CD4-positive, CD25-positive, alpha-beta regulatory T cell (primary cell): ENCODE data around the gene NCKAP5. TPM values are rescaled to one million over a fixed set of nuclear protein-coding genes. Genes with fewer than 3 reads are reported as not detected.

Experiments
- ATAC-seq, 2 donors: fragments of 150-1000 bp; cut with Tn5 transposase; one replicate each; pipeline ENCODE4 v1.10.0; 2021; ENCODE audit warnings: low read depth in 2 of 2, moderate number of reproducible peaks in 2 of 2, moderate library complexity in 1 of 2
- DNase-seq, 3 donors: peaks; one replicate each; pipeline versions ENCODE4 v3.0.0 to v3.0.0-alpha.2; 2012 to 2022; ENCODE audit warnings: mixed read lengths in 1 of 3
- H3K27ac ChIP-seq: one replicate; pipeline ENCODE4 v1.7.0; 2013; ENCODE audit warnings: mild to moderate bottlenecking, low read length; ENCODE audit not compliant: insufficient read depth, poor library complexity, severe bottlenecking
- H3K27me3 ChIP-seq: one replicate; pipeline ENCODE4 v1.7.0; 2013; ENCODE audit warnings: low read length; ENCODE audit not compliant: control insufficient read depth, insufficient read depth
- H3K36me3 ChIP-seq: one replicate; pipeline ENCODE4 v1.7.0; 2013; ENCODE audit warnings: mild to moderate bottlenecking, low read length, moderate library complexity; ENCODE audit not compliant: control insufficient read depth, insufficient read depth
- H3K4me1 ChIP-seq: 2 replicates; pipeline ENCODE4 v1.7.0; 2013; ENCODE audit warnings: mild to moderate bottlenecking, low read length; ENCODE audit not compliant: insufficient read depth, control insufficient read depth, poor library complexity, severe bottlenecking
- H3K4me3 ChIP-seq: one replicate; pipeline ENCODE4 v1.7.0; 2013; ENCODE audit warnings: low read depth, mild to moderate bottlenecking, low read length, moderate library complexity
- H3K9me3 ChIP-seq, 2 experiments: 1 replicate in 1 of 2; 2 replicates in 1 of 2; pipeline ENCODE4 v1.7.0; 2013; ENCODE audit warnings: low read length in 2 of 2, mild to moderate bottlenecking in 1 of 2, moderate library complexity in 1 of 2; ENCODE audit not compliant: control insufficient read depth in 2 of 2
- H3K27ac Mint-ChIP-seq, 3 donors: one replicate each; pipeline ENCODE4 v1.8.0; 2020 to 2022; ENCODE audit warnings: mild to moderate bottlenecking in 3 of 3, mixed read lengths in 3 of 3, moderate library complexity in 2 of 3
- H3K27me3 Mint-ChIP-seq: one replicate; pipeline ENCODE4 v1.8.0; 2022; ENCODE audit warnings: mild to moderate bottlenecking, mixed read lengths
- H3K36me3 Mint-ChIP-seq: one replicate; pipeline ENCODE4 v1.8.0; 2020; ENCODE audit warnings: mixed read lengths
- H3K4me1 Mint-ChIP-seq, 4 donors: one replicate each; pipeline ENCODE4 v1.8.0; 2020 to 2022; ENCODE audit warnings: mixed read lengths in 4 of 4, mild to moderate bottlenecking in 1 of 4
- H3K4me3 Mint-ChIP-seq, 4 donors: one replicate each; pipeline ENCODE4 v1.8.0; 2020 to 2022; ENCODE audit warnings: mild to moderate bottlenecking in 4 of 4, mixed read lengths in 4 of 4, moderate library complexity in 3 of 4
- H3K9me3 Mint-ChIP-seq, 7 donors: one replicate each; pipeline ENCODE4 v1.8.0; 2020 to 2022; ENCODE audit warnings: mixed read lengths in 7 of 7, mild to moderate bottlenecking in 3 of 7, moderate library complexity in 2 of 7
- polyA plus RNA-seq, 4 donors: library from polyadenylated mRNA; unstranded; fragments of 300-500 nt; fragmentation: Illumina TruSeq; gene quantifications; one replicate each; pipeline ENCODE4 v1.2.3, GENCODE V29; 2021
- total RNA-seq: library from RNA; stranded (reverse); gene quantifications from one replicate; pipeline ENCODE4 v1.2.3, GENCODE V29; 2022

Gene NCKAP5
- total and polyA plus RNA-seq, 5 donors from 2014 or later, result not detected

- Histone ChIP-seq H3K36me3 (no peaks in the 10 kb centered on the region), H3K27me3 (no peaks in the 10 kb centered on the region), H3K27ac (no peak overlapping the region), H3K4me1 (no peaks in the 10 kb centered on the region), H3K9me3 (no peaks in the 10 kb centered on the region), H3K4me3 (no peak overlapping the region)
- no peak for DNase-seq
- Mint-ChIP-seq H3K9me3 (peaks cover 0 to 31% (median 6%) of the 10 kb centered on the region in 7 donors), H3K4me1 (no peaks in the 10 kb centered on the region), H3K4me3 (no peak overlapping the region), H3K36me3 (no peaks in the 10 kb centered on the region), H3K27me3 (no peaks in the 10 kb centered on the region), H3K27ac (no peak overlapping the region)
- no peak for ATAC-seq
These were observed 363.8 kb downstream of the NCKAP5 start for GRCh38 chr2:133204421-133204820.

- Mint-ChIP-seq H3K27ac (no peak overlapping the region), H3K27me3 (no peaks in the 10 kb centered on the region), H3K4me3 (no peak overlapping the region), H3K4me1 (no peaks in the 10 kb centered on the region), H3K36me3 (no peaks in the 10 kb centered on the region), H3K9me3 (peaks cover 1 to 29% (median 6%) of the 10 kb centered on the region in 7 donors)
- H3K9me3 ChIP-seq, result peaks cover 0 to 4% of the 10 kb centered on the region in 2 experiments
- no peak overlapping the region for H3K4me3 ChIP-seq
- H3K27me3 ChIP-seq, result no peaks in the 10 kb centered on the region
- no peaks in the 10 kb centered on the region for H3K4me1 ChIP-seq
- H3K36me3 ChIP-seq, result no peaks in the 10 kb centered on the region
- no peak overlapping the region for H3K27ac ChIP-seq
- no peak for DNase-seq
- ATAC-seq, result no peak
These were observed 367.4 kb downstream of the NCKAP5 start for GRCh38 chr2:133200684-133201421.

- Mint-ChIP-seq H3K36me3 (no peaks in the 10 kb centered on the region), H3K9me3 (peaks cover 1 to 33% (median 6%) of the 10 kb centered on the region in 7 donors), H3K27ac (no peak overlapping the region), H3K27me3 (no peaks in the 10 kb centered on the region), H3K4me3 (no peak overlapping the region), H3K4me1 (no peaks in the 10 kb centered on the region)
- ATAC-seq (no peak), DNase-seq (no peak)
- no peaks in the 10 kb centered on the region for H3K36me3 ChIP-seq
- no peak overlapping the region for H3K27ac ChIP-seq
- no peaks in the 10 kb centered on the region for H3K4me1 ChIP-seq
- H3K27me3 ChIP-seq, result no peaks in the 10 kb centered on the region
- H3K9me3 ChIP-seq, result peaks cover 0 to 6% of the 10 kb centered on the region in 2 experiments
- no peak overlapping the region for H3K4me3 ChIP-seq
These were observed 369.6 kb downstream of the NCKAP5 start for GRCh38 chr2:133198678-133199077.

- no peak for DNase-seq
- H3K27ac Mint-ChIP-seq, result no peak overlapping the region
- Histone ChIP-seq H3K4me3 (no peak overlapping the region), H3K36me3 (no peaks in the 10 kb centered on the region), H3K27me3 (no peaks in the 10 kb centered on the region), H3K4me1 (no peaks in the 10 kb centered on the region), H3K9me3 (peaks cover 0 to 6% of the 10 kb centered on the region in 2 experiments), H3K27ac (no peak overlapping the region)
- H3K4me3 Mint-ChIP-seq, result no peak overlapping the region
- no peak for ATAC-seq
- no peaks in the 10 kb centered on the region for H3K4me1 Mint-ChIP-seq
- no peaks in the 10 kb centered on the region for H3K27me3 Mint-ChIP-seq
- no peaks in the 10 kb centered on the region for H3K36me3 Mint-ChIP-seq
- peaks cover 0 to 33% (median 6%) of the 10 kb centered on the region in 7 donors for H3K9me3 Mint-ChIP-seq
These were observed 371.1 kb downstream of the NCKAP5 start for GRCh38 chr2:133197156-133197555.

GRCh38 chr2:133194777-133195335 lies 373.4 kb downstream of the NCKAP5 start:
- peaks cover 0 to 6% of the 10 kb centered on the region in 2 experiments for H3K9me3 ChIP-seq
- no peak overlapping the region for H3K4me3 ChIP-seq
- H3K4me1 ChIP-seq, result no peaks in the 10 kb centered on the region
- Mint-ChIP-seq H3K4me1 (no peaks in the 10 kb centered on the region), H3K27ac (no peak overlapping the region), H3K27me3 (no peaks in the 10 kb centered on the region), H3K4me3 (no peak overlapping the region), H3K9me3 (peaks cover 0 to 19% (median 7%) of the 10 kb centered on the region in 7 donors), H3K36me3 (no peaks in the 10 kb centered on the region)
- DNase-seq (no peak), ATAC-seq (no peak)
- H3K27ac ChIP-seq, result no peak overlapping the region
- no peaks in the 10 kb centered on the region for H3K36me3 ChIP-seq
- H3K27me3 ChIP-seq, result no peaks in the 10 kb centered on the region

- Histone ChIP-seq H3K4me3 (no peak overlapping the region), H3K4me1 (no peaks in the 10 kb centered on the region), H3K27ac (no peak overlapping the region), H3K36me3 (no peaks in the 10 kb centered on the region), H3K27me3 (no peaks in the 10 kb centered on the region), H3K9me3 (peaks cover 0 to 6% of the 10 kb centered on the region in 2 experiments)
- Mint-ChIP-seq H3K4me1 (no peaks in the 10 kb centered on the region), H3K27me3 (no peaks in the 10 kb centered on the region), H3K4me3 (no peak overlapping the region), H3K27ac (no peak overlapping the region), H3K9me3 (peaks cover 0 to 23% (median 7%) of the 10 kb centered on the region in 7 donors), H3K36me3 (no peaks in the 10 kb centered on the region)
- no peak for ATAC-seq
- no peak for DNase-seq
These were observed 374.0 kb downstream of the NCKAP5 start for GRCh38 chr2:133194362-133194655.

GRCh38 chr2:133193544-133194361 lies 374.5 kb downstream of the NCKAP5 start:
- H3K27me3 ChIP-seq, result no peaks in the 10 kb centered on the region
- Mint-ChIP-seq H3K9me3 (peaks cover 0 to 24% (median 7%) of the 10 kb centered on the region in 7 donors), H3K4me3 (no peak overlapping the region), H3K4me1 (no peaks in the 10 kb centered on the region), H3K27ac (no peak overlapping the region), H3K27me3 (no peaks in the 10 kb centered on the region), H3K36me3 (no peaks in the 10 kb centered on the region)
- no peaks in the 10 kb centered on the region for H3K36me3 ChIP-seq
- H3K4me3 ChIP-seq, result no peak overlapping the region
- no peak for DNase-seq
- ATAC-seq, result no peak
- H3K4me1 ChIP-seq, result no peaks in the 10 kb centered on the region
- H3K9me3 ChIP-seq, result peaks cover 0 to 6% of the 10 kb centered on the region in 2 experiments
- no peak overlapping the region for H3K27ac ChIP-seq
